Astrocyte of the cerebellum (primary cell): Measurements from ENCODE around the gene CENPF.

Experiments
- DNase-seq: peaks from one replicate; pipeline ENCODE4 v3.0.0-alpha.2; 2011; ENCODE audit warnings: low read depth
- H3K4me3 ChIP-seq: 2 replicates; pipeline ENCODE4 v1.5.1; 2011; ENCODE audit warnings: mild to moderate bottlenecking, low read depth, low read length, moderate library complexity
- in situ Hi-C: cut with HindIII; loops from 2 replicates; pipeline ENCODE4 v1.10.0; 2017; ENCODE audit warnings: low sequenced_read_pairs
- TF ChIP-seq, protein P1 (sequence below): IDR thresholded peaks from 2 replicates; pipeline ENCODE4 v1.5.1; 2012; ENCODE audit warnings: low read length, low read depth, moderate library complexity, mild to moderate bottlenecking; ENCODE audit errors: missing control alignments

CENPF gene, protein sequence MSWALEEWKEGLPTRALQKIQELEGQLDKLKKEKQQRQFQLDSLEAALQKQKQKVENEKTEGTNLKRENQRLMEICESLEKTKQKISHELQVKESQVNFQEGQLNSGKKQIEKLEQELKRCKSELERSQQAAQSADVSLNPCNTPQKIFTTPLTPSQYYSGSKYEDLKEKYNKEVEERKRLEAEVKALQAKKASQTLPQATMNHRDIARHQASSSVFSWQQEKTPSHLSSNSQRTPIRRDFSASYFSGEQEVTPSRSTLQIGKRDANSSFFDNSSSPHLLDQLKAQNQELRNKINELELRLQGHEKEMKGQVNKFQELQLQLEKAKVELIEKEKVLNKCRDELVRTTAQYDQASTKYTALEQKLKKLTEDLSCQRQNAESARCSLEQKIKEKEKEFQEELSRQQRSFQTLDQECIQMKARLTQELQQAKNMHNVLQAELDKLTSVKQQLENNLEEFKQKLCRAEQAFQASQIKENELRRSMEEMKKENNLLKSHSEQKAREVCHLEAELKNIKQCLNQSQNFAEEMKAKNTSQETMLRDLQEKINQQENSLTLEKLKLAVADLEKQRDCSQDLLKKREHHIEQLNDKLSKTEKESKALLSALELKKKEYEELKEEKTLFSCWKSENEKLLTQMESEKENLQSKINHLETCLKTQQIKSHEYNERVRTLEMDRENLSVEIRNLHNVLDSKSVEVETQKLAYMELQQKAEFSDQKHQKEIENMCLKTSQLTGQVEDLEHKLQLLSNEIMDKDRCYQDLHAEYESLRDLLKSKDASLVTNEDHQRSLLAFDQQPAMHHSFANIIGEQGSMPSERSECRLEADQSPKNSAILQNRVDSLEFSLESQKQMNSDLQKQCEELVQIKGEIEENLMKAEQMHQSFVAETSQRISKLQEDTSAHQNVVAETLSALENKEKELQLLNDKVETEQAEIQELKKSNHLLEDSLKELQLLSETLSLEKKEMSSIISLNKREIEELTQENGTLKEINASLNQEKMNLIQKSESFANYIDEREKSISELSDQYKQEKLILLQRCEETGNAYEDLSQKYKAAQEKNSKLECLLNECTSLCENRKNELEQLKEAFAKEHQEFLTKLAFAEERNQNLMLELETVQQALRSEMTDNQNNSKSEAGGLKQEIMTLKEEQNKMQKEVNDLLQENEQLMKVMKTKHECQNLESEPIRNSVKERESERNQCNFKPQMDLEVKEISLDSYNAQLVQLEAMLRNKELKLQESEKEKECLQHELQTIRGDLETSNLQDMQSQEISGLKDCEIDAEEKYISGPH (N-terminal part only)

DNA sequence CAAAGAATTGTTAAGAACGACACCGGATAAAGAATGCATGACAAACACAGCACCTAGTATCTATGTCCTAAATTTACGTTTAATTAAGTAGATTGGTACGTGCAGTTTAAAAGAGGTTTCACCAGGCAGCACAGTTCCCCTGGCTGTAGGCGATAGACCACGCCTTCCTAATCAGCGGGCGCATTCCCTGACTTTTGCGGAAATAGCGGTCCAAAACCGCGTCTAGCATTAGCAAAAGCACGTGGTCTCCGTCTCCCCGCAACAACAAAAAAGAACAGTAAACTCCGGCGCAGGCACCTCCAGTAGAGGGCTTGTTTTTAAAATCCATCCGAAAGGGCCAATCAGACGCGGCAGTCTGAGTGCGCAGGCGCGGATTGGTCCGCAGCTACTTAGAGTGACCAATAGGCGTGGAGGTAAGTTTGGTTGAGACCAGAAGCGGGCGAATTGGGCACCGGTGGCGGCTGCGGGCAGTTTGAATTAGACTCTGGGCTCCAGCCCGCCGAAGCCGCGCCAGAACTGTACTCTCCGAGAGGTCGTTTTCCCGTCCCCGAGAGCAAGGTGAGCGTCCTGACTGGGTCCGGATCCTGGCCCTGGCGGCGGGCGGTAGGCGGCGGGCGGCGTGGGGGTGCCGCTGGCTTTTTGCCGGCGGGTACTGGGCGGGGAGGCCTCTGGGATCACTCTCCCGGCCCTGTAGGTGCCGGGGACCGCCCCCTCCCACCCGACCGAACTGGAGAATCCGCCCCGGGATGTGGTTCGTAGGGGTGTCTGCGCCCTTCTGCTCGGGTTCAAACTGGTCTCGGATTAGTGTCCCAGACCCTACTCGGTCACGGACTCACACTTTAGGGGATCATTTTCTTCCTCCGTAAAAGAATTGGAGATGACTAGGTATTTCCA, at the start of gene CENPF:
CENPF (plus strand) TSS at position 432 of the 894 bp plus-strand sequence. CDS start 10,560 bp downstream, outside the sequence.
- in situ Hi-C loops, result no loop called here
- peak within 1 kb of the TSS; percentile 79 for H3K4me3 ChIP-seq
- TF ChIP-seq, protein P1, sequence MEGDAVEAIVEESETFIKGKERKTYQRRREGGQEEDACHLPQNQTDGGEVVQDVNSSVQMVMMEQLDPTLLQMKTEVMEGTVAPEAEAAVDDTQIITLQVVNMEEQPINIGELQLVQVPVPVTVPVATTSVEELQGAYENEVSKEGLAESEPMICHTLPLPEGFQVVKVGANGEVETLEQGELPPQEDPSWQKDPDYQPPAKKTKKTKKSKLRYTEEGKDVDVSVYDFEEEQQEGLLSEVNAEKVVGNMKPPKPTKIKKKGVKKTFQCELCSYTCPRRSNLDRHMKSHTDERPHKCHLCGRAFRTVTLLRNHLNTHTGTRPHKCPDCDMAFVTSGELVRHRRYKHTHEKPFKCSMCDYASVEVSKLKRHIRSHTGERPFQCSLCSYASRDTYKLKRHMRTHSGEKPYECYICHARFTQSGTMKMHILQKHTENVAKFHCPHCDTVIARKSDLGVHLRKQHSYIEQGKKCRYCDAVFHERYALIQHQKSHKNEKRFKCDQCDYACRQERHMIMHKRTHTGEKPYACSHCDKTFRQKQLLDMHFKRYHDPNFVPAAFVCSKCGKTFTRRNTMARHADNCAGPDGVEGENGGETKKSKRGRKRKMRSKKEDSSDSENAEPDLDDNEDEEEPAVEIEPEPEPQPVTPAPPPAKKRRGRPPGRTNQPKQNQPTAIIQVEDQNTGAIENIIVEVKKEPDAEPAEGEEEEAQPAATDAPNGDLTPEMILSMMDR, result peak; percentile 33

DNA sequence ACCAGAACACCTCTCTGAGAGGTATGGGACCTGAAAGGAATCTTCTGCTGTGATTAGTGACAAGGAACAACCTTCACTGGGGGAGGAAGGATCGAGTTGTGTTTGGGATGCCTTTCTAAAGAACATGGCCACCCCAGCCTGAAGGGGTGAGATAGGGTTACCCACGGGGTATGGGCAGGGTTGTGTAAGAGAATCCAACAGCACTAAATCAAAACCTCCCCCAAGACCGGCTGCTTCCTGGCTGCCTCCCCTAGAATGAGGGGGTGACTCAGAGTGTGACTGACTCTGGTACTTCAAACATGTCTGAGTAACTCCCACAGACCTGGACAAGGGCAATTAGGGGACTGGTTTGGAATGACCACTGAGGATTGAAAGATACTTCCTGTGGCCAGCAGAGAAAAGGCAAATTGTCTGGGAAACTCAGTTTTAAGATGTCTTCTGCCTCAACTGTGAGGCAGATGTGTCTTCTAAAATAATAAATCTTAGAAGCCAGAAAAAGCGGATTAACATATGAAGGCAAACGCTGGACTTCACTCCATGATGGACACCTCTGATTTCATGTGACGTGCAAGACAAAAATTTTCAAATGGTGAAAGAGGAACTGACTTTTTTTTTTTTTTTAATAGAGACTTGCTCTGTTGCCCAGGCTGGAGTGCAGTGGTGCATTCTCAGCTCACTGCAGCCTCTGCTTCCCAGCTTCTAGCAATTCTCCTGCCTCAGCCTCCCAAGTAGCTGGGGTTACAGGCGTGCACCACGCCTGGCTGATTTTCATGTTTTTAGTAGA, 44.9 kb upstream of the CENPF start:
- no peak overlapping the region for H3K4me3 ChIP-seq
- no peak for DNase-seq
- in situ Hi-C loops, result no loop called here
- TF ChIP-seq, protein P1, result no peak

More for the DNA sequence above, at the start of gene CENPF:
- peak; percentile 99 for DNase-seq

DNA sequence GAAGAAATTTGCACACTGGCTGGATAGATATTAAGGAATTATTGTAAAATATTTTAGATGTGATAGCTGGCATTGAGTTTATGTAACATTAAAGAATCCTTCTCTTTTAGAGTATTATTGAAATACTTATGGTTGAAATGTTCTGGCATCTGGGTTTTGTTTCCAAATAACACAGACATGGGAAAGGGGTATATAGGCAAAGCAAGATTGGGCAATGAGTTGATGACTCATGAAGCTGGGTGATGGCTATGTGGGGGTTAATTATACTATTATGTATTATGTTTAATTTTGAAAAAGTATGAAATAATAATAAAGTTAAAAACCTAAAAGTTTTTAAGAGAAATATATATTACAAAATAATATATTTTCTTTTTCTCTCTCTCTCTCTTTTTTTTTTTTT, 39.1 kb upstream of the CENPF start:
- H3K4me3 ChIP-seq, result no peak overlapping the region
- in situ Hi-C loops, result no loop called here
- no peak for DNase-seq
- TF ChIP-seq, protein P1, result no peak

DNA sequence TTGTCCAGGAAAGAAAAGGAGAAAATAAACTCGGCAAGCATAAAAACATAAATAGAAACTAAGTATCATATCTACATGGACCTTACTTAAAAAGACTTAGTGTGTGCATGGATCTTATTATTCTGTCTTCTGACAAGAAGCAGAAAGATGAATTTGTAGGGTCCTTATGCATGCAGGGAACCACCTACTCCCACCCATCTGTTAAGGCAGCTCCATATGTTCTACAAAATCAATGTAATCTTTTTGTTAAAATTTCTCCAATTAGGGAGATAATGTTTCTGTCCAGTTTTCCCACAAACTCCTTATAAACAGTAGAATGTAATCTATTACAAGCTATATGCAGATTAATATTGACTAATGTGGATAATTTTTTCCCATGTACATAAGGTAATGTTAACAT, 37.7 kb upstream of the CENPF start:
- H3K4me3 ChIP-seq, result no peak overlapping the region
- no peak for DNase-seq
- in situ Hi-C loops, result no loop called here
- TF ChIP-seq, protein P1, result no peak

DNA sequence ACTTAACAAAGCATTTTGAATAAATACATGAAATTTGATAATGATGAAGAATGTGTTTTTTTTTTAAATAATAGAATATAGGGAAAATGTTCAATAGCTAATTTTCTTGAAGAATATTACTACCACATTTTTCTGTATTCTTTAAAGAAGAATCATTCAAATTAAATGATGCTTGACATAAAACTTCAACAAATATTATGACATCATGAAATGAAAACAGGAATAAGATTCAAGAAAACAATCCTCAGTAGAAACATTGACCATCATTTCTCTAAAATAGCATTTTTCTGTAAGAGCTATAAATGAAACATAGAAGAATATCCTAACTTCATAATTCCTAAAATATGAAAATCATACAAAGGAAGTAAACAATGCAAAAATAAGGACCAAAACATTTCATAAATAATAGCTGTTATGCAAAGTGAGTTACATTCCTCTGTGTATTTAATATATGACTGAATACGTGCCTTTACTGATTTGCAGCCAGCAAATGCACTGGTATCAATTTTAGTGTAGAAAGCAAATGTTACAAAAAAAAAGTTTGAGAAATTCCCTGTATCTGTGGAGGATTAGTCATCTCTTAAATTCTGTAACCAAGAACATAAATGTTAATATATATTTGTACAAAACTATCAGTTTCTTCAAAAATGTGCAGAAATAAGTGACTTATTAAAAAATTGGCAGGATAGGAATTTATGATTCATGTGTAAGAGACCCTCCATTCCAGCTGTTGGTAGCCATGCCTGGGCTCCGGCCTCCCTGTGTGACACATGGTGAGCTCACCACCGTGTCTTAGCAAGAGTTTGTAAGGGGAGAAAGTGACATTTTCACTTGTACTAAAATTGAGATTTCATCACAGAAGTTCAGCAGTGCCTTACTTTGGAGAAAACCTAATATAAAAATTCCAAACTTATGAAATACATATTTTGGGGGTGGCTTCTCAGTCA, 36.6 kb upstream of the CENPF start:
- no peak overlapping the region for H3K4me3 ChIP-seq
- in situ Hi-C loops, result no loop called here
- DNase-seq, result no peak
- TF ChIP-seq, protein P1, result no peak
